Liver (tissue), 9 donors: Measurements from ENCODE around the gene PIK3CG. TPM values are rescaled to one million over a fixed set of nuclear protein-coding genes. Genes with fewer than 3 reads are reported as not detected.

ENCODE experiments used
- DNase-seq: peaks from one replicate; pipeline ENCODE4 v3.0.0-alpha.2; 2017; ENCODE audit warnings: low spot score
- H3K27ac ChIP-seq, 2 donors: one replicate each; pipeline ENCODE4 v1.7.0; 2013; ENCODE audit warnings: inconsistent platforms in 2 of 2, low read length in 2 of 2, control low read depth in 1 of 2, low read depth in 1 of 2, mild to moderate bottlenecking in 1 of 2
- H3K27me3 ChIP-seq, 4 donors: one replicate each; pipeline versions ENCODE4 v1.6.1 to v1.7.0; 2013; ENCODE audit warnings: low read length in 3 of 4, inconsistent platforms in 1 of 4, mild to moderate bottlenecking in 1 of 4, moderate library complexity in 1 of 4; ENCODE audit not compliant: control insufficient read depth in 4 of 4, insufficient read depth in 4 of 4
- H3K36me3 ChIP-seq, 4 donors: one replicate each; pipeline versions ENCODE4 v1.6.1 to v1.7.0; 2013; ENCODE audit warnings: low read length in 3 of 4, mild to moderate bottlenecking in 3 of 4, low read depth in 1 of 4, moderate library complexity in 1 of 4; ENCODE audit not compliant: control insufficient read depth in 4 of 4, insufficient read depth in 3 of 4
- H3K4me1 ChIP-seq, 4 donors: one replicate each; pipeline versions ENCODE4 v1.6.1 to v1.7.0; 2013; ENCODE audit warnings: low read length in 3 of 4, mild to moderate bottlenecking in 3 of 4, moderate library complexity in 1 of 4; ENCODE audit not compliant: control insufficient read depth in 4 of 4, insufficient read depth in 4 of 4
- H3K4me3 ChIP-seq, 3 donors: one replicate each; pipeline versions ENCODE4 v1.6.1 to v1.7.0; 2013; ENCODE audit warnings: low read length in 3 of 3, control low read depth in 1 of 3, low read depth in 1 of 3, mild to moderate bottlenecking in 1 of 3
- H3K9ac ChIP-seq, 2 donors: one replicate each; pipeline ENCODE4 v1.7.0; 2013; ENCODE audit warnings: low read length in 2 of 2, mild to moderate bottlenecking in 2 of 2, moderate library complexity in 2 of 2, control low read depth in 1 of 2, low read depth in 1 of 2
- H3K9me3 ChIP-seq, 4 donors: one replicate each; pipeline versions ENCODE4 v1.6.1 to v1.7.0; 2013; ENCODE audit warnings: low read length in 3 of 4; ENCODE audit not compliant: control insufficient read depth in 4 of 4
- ATF3 ChIP-seq: IDR thresholded peaks from 2 replicates; pipeline ENCODE4 v1.6.1; 2016; ENCODE audit warnings: antibody characterized with exemption
- EGR1 ChIP-seq, 2 donors: IDR thresholded peaks; 2 replicates each; pipeline ENCODE4 v1.6.1; 2016 to 2018; ENCODE audit warnings: antibody characterized with exemption in 2 of 2, low read depth in 2 of 2
- FOXA1 ChIP-seq: IDR thresholded peaks from 2 replicates; pipeline ENCODE4 v1.6.1; 2016; ENCODE audit warnings: antibody characterized with exemption
- FOXA2 ChIP-seq: IDR thresholded peaks from 2 replicates; pipeline ENCODE4 v1.6.1; 2016; ENCODE audit warnings: antibody characterized with exemption
- GABPA ChIP-seq, 2 donors: IDR thresholded peaks in 1 of 2; conservative IDR thresholded peaks in 1 of 2; 2 replicates each; pipeline ENCODE4 v1.6.1; 2016; ENCODE audit warnings: antibody characterized with exemption in 2 of 2, mild to moderate bottlenecking in 1 of 2, moderate library complexity in 1 of 2
- HNF4A ChIP-seq, 2 donors: conservative IDR thresholded peaks; 2 replicates each; pipeline ENCODE4 v1.6.1; 2016; ENCODE audit warnings: antibody characterized with exemption in 2 of 2, mild to moderate bottlenecking in 2 of 2
- HNF4G ChIP-seq: IDR thresholded peaks from 2 replicates; pipeline ENCODE4 v1.6.1; 2016; ENCODE audit warnings: antibody characterized with exemption
- JUND ChIP-seq, 2 donors: IDR thresholded peaks; 2 replicates each; pipeline ENCODE4 v1.6.1; 2016; ENCODE audit warnings: antibody characterized with exemption in 2 of 2
- MAX ChIP-seq: IDR thresholded peaks from 2 replicates; pipeline ENCODE4 v1.6.1; 2016; ENCODE audit warnings: antibody characterized with exemption
- NR2F2 ChIP-seq: IDR thresholded peaks from 2 replicates; pipeline ENCODE4 v1.6.1; 2016; ENCODE audit warnings: antibody characterized with exemption
- REST ChIP-seq: IDR thresholded peaks from 2 replicates; pipeline ENCODE4 v1.6.1; 2016; ENCODE audit warnings: antibody characterized with exemption, mild to moderate bottlenecking
- RXRA ChIP-seq, 2 donors: IDR thresholded peaks; 2 replicates each; pipeline ENCODE4 v1.6.1; 2017 to 2018; ENCODE audit warnings: antibody characterized with exemption in 2 of 2, mild to moderate bottlenecking in 1 of 2
- TAF1 ChIP-seq: conservative IDR thresholded peaks from 2 replicates; pipeline ENCODE4 v1.6.1; 2016; ENCODE audit warnings: antibody characterized with exemption, mild to moderate bottlenecking
- YY1 ChIP-seq: IDR thresholded peaks from 2 replicates; pipeline ENCODE4 v1.6.1; 2016; ENCODE audit warnings: antibody characterized with exemption, mild to moderate bottlenecking
- WGBS: extraction: QIAGEN DNeasy Blood & Tissue Kit; methylation state at CpG from one replicate; pipeline ENCODE4 v1.1.7; 2013; 5-methylcytosine and 5-hydroxymethylcytosine counted together
- polyA plus RNA-seq, 2 donors: library from polyadenylated mRNA; stranded (reverse) in 1 of 2; unstranded in 1 of 2; fragments of 200-250 nt in 1 of 2; fragments of >200 nt in 1 of 2; fragmentation: Nextera tagmentation in 1 of 2; extraction: Ambion mirVana in 1 of 2; gene quantifications; one replicate each; pipeline versions ENCODE4 v1.2.1 to v1.2.3, GENCODE V29; 2013 to 2015
- total RNA-seq, 2 donors: library from RNA; depleted of rRNA; stranded (reverse); fragments of >200 nt; gene quantifications; one replicate each; pipeline ENCODE4 v1.2.3, GENCODE V29; 2014
- donor health status: healthy.
- donor health status: healthy.
- donor health status: healthy.
- donor health status: healthy.
- donor health status: healthy.

The PIK3CG gene
- total and polyA plus RNA-seq, 4 donors, result 0.36 to 4.1 (median 1.3) TPM

DNA sequence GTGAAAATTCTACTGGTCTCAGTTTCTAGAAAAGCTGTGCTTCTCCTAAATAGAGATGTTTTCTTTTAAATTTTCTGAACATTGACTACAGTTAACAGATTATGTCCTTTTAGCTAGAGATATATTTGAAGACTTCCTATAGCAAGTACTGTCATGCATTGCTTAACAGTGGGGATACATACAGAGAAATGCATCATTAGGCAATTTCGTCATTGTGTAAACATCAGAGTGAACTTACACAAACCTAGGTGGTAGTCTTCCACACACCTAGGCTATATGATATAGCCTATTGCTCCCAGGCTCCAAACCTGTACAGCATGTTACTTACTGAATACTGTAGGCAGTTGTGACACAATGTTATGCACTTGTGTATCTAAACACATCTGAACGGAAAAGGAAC lies 28.5 kb downstream of the PIK3CG start:
- Histone ChIP-seq H3K9me3 (no peaks in the 10 kb centered on the region), H3K9ac (no peak overlapping the region), H3K36me3 (no peaks in the 10 kb centered on the region), H3K27me3 (no peaks in the 10 kb centered on the region), H3K4me1 (no peaks in the 10 kb centered on the region), H3K4me3 (no peak overlapping the region), H3K27ac (no peak overlapping the region)
- 70% methylated on average over 2 of the region's 2 CpGs for WGBS
- no peak for DNase-seq
- TF ChIP-seq JUND (IDR thresholded peaks at IDR 0.05) (no peak), RXRA (IDR thresholded peaks at IDR 0.05) (no peak), NR2F2 (no peak)

- no peak for DNase-seq
These were observed 30.3 kb downstream of the PIK3CG start for GRCh38 chr7:106895246-106895864.

More at GRCh38 chr7:106895246-106895864, 30.3 kb downstream of the PIK3CG start:
- Histone ChIP-seq H3K9me3 (no peaks in the 10 kb centered on the region), H3K27ac (no peak overlapping the region), H3K9ac (no peak overlapping the region), H3K27me3 (no peaks in the 10 kb centered on the region), H3K36me3 (no peaks in the 10 kb centered on the region), H3K4me3 (no peak overlapping the region), H3K4me1 (no peaks in the 10 kb centered on the region)
- 85% methylated on average over 4 of the region's 4 CpGs for WGBS
- TF ChIP-seq ATF3 (no peak), EGR1 (IDR thresholded peaks at IDR 0.05; ENCODE audit: low read depth in 2 of 2) (no peak), JUND (IDR thresholded peaks at IDR 0.05) (no peak), HNF4G (no peak), MAX (no peak), YY1 (no peak), REST (no peak), NR2F2 (no peak), FOXA1 (no peak), HNF4A (conservative IDR thresholded peaks at IDR 0.05) (no peak), TAF1 (no peak), FOXA2 (no peak), GABPA (IDR thresholded peaks at IDR 0.05 in 1 of 2, conservative IDR thresholded peaks at IDR 0.05 in 1 of 2) (no peak), RXRA (IDR thresholded peaks at IDR 0.05) (no peak)
